Measurements from ENCODE around the gene ATP2B2.

DNA sequence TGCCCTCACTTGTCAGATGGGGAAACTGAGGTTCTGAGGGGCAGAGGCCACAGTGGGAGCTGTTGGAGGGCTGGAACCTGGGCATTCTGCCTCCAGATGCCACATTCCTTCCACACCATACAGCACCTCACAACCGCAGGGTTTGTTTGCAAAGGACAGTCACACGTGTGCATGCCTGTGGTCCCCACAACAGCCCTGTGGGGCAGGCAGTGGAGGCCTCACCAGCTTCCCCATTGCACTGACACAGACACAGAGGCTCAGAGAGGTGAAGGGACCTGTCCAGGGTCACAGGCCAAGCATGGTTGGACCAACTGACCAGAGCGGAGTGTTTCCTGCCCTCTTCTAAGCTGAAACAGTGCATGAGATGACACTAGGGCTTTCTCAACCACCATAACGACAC lies 109.3 kb downstream of the ATP2B2 start:
- TF ChIP-seq CTCF (IDR thresholded peaks at IDR 0.05) (no peak), POLR2A (IDR thresholded peaks at IDR 0.05) (no peak)

Data from thyroid gland (tissue), 4 donors.